Kasumi-1 (cell line): ENCODE results near the gene BRI3.

Source experiments
- DNase-seq, 2 experiments: peaks; one replicate each; lab custom pipeline; 2025; lab: John Stamatoyannopoulos, UW

The BRI3 gene, protein sequence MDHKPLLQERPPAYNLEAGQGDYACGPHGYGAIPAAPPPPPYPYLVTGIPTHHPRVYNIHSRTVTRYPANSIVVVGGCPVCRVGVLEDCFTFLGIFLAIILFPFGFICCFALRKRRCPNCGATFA

DNA sequence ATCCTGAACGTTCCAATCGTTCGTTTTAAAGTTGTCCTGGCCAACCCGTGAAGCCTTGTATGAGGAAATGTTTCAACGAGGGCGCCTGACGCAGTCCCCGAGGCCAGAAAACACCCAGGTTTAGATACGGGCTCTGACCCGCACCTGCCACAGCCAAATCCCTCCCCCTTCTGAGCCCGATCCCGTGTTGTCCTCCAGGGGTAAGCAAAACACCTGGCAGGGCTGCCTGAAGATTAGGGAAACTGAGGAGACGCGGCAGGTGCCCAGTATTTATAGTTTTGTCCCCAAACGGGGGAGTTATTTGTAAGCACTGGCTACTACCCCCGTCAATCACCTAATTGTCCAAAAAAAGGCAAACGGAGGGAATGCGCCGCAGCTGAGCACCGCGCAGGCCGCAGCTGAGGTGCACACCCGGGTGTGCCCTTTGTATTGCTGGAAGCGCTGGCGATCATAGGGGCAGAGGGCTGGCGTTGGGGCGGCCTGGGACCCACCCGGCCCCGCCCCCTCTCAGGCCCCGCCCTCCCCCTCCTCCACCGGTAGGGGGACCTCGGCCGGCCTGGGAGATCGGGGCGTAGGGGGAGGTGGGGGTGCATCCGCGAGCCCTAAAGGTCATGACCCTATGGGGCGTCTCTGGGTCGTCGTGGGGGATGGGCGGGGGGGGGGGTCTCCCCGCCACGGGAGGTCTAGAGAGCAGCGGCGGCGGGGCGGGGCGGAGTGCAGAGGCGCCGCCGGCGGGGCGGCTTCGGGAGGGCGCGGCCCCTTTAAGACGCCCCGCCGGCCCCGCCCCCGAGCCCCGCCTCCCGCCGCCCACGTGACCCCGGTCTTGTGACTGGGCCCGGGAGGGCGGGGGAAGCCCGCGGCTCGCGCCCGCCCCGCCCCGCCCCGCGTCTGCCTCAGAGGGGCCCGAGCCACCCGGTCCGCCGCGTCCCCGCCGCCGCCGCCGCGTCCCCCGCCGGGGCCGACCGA is at the start of gene BRI3:
BRI3 (plus strand) TSS at position 896 of the 966 bp plus-strand sequence. CDS start 110 bp downstream, outside the sequence.
- DNase-seq: peak; percentile 68 to 72

DNA sequence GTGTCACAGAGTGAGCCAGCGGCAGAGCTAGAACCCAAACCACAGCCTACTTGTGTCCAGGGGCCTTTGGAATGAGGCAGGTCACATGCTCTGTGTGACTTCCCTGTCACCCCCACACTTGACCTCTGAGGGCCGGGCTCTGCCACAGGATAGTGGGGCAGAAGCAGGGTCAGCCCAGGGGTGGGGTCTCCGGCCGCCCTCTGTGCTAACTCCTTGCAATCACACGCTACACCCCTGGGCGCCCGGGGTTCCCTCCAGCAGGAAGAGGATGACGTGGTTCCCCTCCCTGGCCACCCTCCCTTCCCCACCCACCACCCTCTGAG is 49.3 kb upstream of the BRI3 start:
- no peak for DNase-seq

DNA sequence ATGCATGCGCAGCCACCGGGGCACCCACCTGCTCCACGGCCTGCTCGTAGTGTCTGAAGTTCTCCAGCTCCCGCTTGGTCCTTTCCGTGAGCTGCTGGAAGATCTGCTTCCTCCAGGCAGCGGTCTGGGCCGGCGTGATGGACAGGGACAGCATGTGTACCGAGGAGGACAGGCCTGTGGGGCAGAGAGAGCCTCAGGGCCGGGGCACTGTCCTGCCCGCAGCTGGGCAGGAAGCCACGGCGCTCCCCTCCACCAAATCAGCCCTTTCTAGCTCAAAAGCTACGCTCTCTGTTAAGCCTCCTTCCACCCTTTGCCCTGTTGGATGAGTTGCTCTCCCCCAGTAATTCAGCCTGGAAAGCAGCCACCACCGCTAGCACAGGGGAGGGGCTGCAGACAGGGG is 48.7 kb upstream of the BRI3 start:
- no peak for DNase-seq

DNA sequence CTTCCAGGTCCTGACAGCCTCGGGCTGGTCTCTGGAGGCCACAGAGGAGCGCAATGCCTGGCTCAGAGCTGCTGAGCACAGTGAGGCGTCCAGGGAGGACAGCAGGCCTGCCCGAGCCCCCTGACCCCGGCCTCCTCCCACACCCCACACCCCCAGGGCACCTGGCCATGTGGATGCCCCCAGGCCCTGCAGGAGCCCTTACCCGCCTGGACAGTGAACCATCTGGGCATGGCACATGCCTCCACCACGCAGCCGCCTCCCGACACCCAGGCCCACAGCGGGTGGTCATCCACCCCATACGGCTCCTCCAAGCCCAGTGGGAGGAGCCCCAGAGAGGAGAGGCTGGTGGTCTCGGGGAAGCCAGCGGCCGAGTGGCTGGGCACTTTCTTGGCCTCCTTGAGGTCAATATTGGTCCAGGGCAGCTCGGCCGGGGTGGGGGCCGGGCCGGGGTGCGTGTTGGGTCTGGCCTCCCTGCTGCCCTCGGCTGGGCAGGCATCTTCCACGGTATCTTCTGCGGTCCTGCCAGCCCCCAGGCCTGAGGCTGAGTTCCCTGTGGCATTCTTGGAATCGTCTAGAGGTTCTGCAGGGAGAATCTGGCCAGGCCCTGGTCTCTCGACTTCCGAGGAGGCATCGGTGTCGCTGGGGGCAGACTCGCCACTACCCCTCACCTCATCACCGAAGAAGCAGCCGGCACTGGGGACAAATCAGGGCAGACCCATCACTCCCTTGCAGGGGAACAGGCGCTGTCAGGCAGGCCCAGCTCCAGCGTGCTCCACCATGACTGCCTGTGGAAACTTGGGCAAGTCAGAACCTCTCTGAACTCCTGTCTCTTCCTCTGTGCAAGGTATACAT is 48.0 kb upstream of the BRI3 start:
- no peak for DNase-seq

DNA sequence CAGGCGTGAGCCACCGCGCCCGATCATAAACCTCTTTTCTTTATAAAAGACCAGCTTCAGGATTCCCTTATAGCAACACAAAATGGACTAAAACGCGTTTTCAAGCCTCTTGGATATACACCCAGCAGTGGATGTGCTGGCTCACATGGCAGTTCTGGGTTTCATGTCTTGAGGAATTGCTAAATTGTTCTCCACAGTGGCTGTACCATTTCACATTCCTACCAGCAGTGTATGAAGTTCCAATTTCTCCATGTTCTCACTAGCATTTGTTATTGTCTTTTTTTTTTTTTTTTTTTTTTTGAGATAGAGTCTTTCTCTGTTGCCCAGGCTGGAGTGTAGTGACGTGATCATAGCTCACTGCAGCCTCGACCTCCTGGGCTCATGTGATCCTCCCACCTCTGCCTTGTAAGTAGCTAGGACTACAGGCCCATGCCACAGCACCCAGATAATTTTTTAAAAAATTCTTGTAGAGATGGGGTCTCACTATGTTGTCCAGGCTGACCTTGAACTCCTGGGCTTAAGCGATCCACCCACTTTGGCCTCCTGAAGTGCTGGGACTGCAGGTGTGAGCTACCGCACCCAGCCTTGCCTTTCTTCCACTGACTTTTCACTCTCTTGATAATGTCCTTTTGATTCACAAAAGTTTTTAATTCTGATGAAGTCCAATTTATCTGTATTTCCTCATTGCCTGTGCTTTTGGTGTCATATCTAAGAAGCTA is 46.9 kb upstream of the BRI3 start:
- no peak for DNase-seq

DNA sequence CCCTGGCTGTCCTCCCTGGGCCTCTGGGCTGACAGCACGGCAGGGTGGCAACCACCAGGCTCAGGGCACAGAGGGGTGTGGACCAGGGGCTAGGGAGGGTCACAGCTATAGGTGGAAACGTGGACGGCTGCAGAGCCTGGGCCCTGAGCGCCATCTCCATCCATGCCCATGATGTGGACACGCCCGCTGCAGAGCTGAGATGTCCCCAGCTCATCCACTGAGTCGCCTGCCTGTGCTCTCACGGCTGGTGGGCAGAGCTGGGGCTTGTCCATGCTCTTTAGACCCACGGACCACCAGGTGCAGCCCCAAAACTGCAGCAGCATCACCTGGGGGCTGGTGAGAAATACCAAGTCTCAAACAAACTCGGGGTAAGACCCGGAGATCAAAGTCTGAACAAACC is 45.6 kb upstream of the BRI3 start:
- DNase-seq: no peak

DNA sequence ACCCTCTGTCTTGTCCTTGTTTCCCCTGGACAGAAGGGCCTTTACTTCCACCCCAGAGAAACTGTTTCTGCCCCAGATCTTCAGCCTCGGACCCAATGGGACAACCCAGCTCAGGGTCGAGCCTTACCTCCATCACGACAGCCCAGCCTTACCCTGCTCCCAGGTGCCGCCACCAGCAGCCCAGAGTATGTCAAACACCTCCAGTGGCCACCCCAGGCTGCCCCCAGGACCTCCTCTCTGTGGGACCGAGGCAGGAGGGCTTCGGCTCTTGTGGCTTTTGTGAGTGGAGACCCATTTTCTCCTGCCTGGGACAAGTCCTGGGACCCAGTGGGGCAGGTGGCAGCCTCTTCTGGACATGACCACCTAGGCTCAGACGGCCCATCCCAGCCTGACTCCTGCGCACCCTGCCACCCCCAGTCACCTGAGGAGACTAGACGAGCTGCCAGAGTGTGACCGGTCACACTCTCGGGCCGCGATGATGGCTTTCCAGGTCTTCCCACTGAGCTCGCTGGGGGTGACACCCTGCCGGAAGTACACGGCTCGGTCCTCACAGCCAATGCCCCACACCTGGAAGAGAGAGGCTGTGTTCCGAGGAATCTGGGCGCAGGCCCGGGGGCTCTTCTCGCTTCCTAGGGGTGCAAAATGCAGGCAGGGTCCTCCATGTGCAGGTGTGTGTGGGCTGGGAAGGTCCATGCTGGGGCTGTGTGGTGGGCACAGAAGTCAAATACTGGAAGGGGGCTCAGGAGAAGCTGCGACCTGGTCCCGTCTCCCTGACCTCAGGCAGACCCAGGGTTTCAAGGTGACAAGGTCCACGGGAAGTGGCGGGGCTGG is 44.9 kb upstream of the BRI3 start:
- no peak for DNase-seq

DNA sequence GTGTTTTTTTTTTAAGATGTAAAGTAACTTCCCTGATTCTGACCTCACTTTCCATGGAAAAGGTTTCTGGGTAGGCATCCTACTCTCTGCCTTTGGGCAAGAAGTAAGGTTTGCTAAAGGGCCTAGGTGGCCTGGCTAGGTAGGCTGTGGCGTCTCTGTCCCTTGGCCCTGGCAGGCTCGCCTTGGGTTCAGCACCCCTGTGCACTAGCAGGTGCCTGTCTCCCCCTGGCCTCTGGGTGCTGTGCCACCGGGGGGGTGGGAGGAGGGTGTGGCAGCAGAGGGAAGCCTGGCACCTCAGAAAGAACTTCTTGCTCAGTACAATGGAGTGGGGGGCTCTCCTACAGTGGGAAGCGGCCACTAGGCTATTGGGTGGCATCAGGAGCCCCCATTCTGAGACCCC is 43.4 kb upstream of the BRI3 start:
- no peak for DNase-seq

DNA sequence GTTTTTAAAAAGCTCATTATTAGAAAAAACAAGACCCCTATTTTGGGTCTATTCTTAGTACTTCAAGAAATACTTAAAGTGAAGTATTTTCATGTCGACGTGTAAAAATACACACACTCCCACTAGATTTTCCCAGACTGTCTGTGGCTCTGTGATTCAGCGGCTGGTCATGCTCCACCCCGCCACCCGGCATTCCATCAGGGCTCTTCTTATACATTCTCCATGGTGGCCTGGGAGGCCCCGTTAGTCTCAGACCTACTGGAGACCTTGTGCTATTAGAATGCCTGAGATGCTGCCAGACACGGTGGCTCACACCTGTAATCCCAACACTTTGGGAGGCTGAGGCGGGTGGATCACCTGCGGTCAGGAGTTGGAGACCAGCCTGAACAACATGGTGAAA is 42.5 kb upstream of the BRI3 start:
- DNase-seq: no peak

DNA sequence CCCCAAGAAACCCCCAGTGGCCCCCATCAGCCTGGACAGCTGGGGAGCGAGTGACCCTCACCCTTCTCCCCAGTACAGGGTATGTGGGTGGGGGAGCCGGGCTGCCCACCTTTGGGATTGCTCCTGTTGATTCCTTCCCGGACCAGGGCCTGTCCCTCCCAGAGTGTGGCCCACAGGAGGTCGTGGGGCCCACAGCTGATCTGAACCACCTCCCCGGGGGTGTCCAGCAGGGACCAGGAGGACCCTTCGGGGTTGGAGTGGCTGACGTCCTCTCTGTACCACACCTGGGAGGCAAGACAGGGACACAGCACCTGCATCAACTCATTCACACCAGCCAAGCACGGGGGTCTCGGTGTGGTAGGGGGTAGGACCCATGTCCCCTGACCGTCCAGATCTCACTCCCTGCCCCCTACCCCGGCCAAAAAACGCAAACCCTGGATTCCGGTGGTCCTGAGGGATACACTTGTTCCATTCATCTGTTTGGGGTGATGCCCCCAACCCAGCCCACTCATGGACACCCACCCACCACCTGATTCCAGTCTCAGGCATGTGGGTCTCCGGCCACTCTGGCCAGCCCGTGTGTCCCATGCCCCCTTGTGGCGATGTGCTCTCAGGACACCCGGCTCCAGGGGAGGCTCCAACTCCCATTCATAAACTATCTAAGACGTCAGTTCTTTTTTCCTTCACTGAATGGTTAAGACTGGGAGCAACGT is 40.4 kb upstream of the BRI3 start:
- DNase-seq: peak; percentile 22 to 31

DNA sequence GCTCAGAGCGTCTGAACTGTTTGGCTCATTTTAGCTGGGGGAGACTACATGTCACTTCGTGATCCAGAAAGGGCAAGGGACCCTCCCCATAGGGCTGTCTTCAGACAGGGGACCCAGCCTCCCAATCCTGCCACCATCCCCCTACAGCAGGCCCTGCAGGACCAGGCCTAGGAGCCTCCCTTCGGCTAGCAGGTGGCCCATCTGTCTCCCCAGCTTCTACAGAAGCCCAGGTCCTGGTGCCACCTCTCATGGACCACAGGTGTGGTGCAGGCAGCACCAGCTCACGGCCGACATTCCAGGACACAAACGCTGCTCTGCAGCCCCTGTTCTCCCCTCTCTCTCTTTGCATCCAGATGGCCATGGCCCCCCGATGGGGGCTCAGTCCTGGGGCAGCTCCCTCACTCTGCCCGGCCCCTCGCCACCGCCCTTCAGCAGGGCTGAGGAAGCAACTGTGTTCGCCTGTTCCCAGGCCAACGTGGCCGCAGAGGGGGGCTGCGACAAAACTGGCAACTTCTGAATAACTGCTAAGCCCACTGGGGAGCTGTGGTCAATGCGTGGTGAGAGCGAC is 39.7 kb upstream of the BRI3 start:
- no peak for DNase-seq

DNA sequence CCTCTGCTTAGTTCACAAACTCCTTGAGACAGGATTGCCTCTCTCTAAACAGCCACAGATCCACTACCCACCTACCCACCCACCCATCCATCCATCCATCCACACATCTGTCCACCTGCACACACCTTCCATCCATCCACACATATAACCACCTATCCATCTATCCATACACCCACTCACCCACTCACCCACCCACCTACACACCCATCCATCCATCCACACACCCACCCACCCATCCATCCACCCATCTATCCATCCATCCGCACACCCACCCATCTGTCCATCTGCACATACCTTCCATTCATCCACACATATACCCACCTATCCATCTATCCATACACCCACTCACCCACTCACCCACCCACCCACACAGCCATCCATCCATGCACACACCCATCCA is 39.1 kb upstream of the BRI3 start:
- no peak for DNase-seq

DNA sequence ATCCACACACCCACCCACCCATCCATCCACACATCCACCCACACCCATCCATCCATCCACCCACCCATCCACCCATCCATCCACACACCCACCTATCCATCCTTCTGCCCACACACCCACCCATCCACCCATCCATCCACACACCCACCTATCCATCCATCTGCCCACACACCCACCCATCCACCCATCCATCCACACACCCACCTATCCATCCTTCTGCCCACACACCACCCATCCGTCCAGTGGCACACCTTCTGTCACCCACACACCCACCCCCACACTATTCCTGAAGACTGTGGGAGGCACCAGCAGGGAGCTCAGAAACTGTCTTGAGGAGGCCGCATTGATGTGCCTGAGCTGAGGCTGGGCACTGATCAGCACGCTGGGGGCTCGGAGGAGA is 38.6 kb upstream of the BRI3 start:
- no peak for DNase-seq

DNA sequence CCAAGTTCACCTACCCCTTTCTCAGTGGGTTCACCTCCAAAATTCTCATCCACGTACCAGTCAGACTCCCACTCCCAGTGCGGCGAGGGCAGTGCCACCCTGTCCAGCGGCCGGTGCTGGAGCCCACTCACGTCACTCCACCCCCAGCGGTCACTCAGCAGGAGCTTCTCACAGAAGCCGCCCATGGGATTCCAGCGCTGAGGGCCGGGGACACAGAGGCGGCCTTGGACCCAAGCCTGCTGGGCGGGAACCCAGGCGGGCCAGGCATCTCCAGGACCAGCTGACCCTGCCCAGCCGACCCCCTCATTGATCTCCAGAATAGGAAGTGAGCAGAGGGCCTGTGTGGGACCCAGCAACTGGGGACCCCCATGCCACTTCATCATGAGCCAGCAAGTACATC is 36.6 kb upstream of the BRI3 start:
- no peak for DNase-seq

DNA sequence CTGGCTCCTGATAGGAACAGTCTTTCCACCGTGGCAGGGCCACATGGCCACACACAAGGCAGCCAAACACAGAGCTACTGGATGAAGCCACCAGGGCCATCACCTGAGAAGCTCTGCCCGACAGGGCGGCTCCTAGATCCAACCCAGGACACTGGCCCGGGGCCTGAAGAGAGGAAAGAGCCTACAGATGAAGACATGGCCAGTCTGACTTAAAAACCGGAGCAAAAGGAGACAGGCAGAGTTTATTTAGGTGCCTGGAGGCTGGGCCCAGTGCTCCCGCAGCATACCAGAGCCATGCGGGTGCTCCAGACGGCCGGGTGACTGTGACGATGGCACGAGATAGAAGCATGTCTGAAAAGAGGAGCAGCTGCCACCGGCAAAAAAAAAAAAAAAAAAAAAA is 33.3 kb upstream of the BRI3 start:
- DNase-seq: no peak

DNA sequence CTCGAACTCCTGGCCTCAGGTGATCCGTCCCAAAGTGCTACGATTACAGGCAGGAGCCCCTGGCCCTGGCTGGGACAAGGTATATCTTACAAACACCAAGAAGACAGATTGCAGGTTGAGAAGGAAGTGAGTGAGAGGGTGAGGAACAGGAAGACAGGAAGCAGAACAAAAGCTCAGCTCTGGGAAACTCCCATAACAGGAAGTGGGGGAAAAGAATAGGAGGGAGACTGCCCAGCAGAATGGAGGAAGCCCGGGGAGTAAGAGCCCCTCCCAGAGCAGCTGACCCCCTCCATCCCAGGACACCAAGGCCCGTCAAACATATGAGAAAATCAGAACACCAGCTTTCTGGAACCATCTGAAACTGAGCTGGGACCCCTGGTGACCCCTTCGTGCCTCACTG is 32.4 kb upstream of the BRI3 start:
- peak; percentile 1 to 11 for DNase-seq

DNA sequence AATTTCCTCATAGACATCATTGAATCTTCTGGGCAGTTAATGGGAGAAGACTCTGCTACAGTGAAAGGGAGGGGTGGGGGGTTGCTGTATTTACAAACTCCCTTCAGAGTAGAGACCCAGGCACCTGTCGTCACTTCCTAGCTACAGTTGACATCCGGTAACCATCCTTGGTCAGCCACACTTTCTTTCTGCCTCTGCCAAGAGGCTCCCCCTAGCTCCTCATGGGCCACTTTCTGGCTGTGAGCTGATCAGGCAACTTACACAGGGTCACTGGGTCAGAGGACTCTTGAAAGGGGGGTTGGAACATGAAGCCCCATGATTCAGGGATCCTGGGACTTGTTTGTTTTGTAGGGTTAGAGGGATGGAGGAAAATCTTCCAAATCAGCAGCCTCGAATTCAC is 30.7 kb upstream of the BRI3 start:
- no peak for DNase-seq

DNA sequence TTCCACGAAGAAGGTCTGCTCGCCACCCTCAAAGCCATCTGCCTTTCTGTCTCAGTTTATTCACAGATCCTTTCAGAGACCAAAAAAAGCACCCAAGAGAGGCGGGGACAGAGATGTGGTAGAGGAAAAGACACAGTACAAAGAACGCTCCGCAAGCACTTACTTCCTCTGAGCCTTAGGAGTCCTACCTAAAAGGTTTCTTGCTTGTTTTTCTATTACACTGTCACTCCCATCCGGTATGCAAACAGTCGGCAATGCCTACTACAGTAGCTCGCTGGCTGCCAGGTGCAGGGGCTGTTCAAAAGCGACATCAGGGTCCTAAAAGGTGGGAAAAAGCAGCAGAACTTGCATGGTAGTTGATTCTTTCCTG is 30.3 kb upstream of the BRI3 start:
- DNase-seq: no peak

DNA sequence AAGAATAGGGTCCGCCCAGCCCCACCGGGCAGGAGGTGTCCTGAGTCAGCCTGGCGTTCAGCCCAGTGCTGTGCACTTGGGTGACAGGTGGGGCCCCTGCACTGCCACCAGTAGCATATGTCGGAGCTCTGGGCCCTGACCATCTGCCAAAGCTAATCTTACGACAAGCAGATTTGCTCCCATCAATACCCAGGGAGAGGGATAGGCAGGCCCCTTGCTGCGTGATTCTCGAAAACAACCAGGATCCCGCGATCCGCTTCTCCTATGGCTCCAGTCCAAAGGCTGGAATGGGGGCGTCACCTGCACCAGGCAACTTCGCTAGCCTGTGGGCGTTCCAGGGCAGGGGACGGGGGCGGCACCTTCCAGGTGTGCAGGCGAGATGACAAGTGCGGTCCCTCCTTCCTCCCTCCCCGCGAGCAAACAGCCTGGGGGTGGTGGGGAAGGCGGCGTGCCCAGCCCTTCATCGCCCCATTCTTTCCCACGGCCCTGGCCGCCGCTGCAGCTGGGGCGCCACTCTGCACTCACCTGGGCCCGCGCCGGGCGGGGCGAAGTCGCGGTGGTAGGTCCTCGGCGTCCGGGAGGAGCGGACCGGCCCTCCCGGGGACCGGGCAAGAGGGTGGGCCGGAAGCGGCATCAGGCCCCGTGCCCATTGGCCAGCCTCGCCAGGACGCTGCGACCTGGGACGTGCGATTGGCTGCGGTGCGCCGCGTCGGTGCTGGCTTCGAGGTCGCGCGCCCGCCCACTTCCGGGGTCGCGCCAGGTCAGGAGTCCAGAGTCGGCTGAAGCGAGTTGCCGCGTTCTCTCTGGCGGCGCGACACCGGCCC is 29.7 kb upstream of the BRI3 start, which contains the start of gene TECPR1:
TECPR1 (minus strand) TSS at position 632 of the 824 bp plus-strand sequence. CDS start 6,086 bp downstream, outside the sequence.
- peak; percentile 65 to 66 for DNase-seq
